CD14-positive monocyte (primary cell): ENCODE measurements around the gene KCNJ10. TPM values are rescaled to one million over a fixed set of nuclear protein-coding genes. Genes with fewer than 3 reads are reported as not detected.

Source experiments
- DNase-seq, 3 donors: peaks; one replicate each; pipeline ENCODE4 v3.0.0-alpha.2; 2011 to 2022
- H2AFZ ChIP-seq: 2 replicates; pipeline ENCODE4 v1.6.0; 2012; ENCODE audit warnings: mild to moderate bottlenecking, low read depth, low read length, inconsistent platforms; ENCODE audit not compliant: insufficient read depth, poor library complexity, severe bottlenecking
- H3K27ac ChIP-seq, 2 donors: 1 replicate in 1 of 2; 2 replicates in 1 of 2; pipeline ENCODE4 v1.5.1; 2012 to 2013; ENCODE audit warnings: low read length in 2 of 2, control low read depth in 1 of 2, inconsistent platforms in 1 of 2, low read depth in 1 of 2, mild to moderate bottlenecking in 1 of 2
- H3K27me3 ChIP-seq, 2 donors: one replicate each; pipeline versions ENCODE4 v1.6.0 to v1.6.1; 2011 to 2013; ENCODE audit warnings: low read length in 2 of 2; ENCODE audit not compliant: control insufficient read depth in 2 of 2, insufficient read depth in 2 of 2
- H3K36me3 ChIP-seq, 2 donors: replicated peaks in 1 of 2; 1 replicate in 1 of 2; 2 replicates in 1 of 2; pipeline versions ENCODE4 v1.5.1 to v1.6.1; 2012 to 2013; ENCODE audit warnings: low read length in 2 of 2, control low read depth in 1 of 2, inconsistent platforms in 1 of 2, mild to moderate bottlenecking in 1 of 2; ENCODE audit not compliant: insufficient read depth in 2 of 2, control insufficient read depth in 1 of 2
- H3K4me1 ChIP-seq, 2 donors: 1 replicate in 1 of 2; 2 replicates in 1 of 2; pipeline versions ENCODE4 v1.5.1 to v1.6.1; 2012 to 2013; ENCODE audit warnings: low read length in 2 of 2, control low read depth in 1 of 2, inconsistent platforms in 1 of 2, mild to moderate bottlenecking in 1 of 2, moderate library complexity in 1 of 2; ENCODE audit not compliant: insufficient read depth in 2 of 2, control insufficient read depth in 1 of 2
- H3K4me2 ChIP-seq: replicated peaks from 2 replicates; pipeline ENCODE3; 2012; ENCODE audit warnings: low read length, moderate library complexity, mild to moderate bottlenecking; ENCODE audit not compliant: poor library complexity, severe bottlenecking; ENCODE audit errors: extremely low read depth
- H3K4me3 ChIP-seq, 3 experiments: fragments of 200-600 bp in 1 of 3; sonication (generic) in 1 of 3; replicated peaks in 1 of 3; 1 replicate in 2 of 3; 2 replicates in 1 of 3; pipeline ENCODE4 v1.5.1; 2011 to 2013; ENCODE audit warnings: low read length in 3 of 3, mild to moderate bottlenecking in 3 of 3, control low read depth in 2 of 3, low read depth in 2 of 3, inconsistent platforms in 1 of 3, moderate library complexity in 1 of 3
- H3K79me2 ChIP-seq: 2 replicates; pipeline ENCODE4 v1.6.0; 2012; ENCODE audit warnings: mild to moderate bottlenecking, control low read depth, inconsistent platforms, low read length, moderate library complexity; ENCODE audit not compliant: insufficient read depth
- H3K9ac ChIP-seq: 2 replicates; pipeline ENCODE4 v1.6.0; 2017; ENCODE audit warnings: low read length, mild to moderate bottlenecking; ENCODE audit not compliant: insufficient read depth, poor library complexity, severe bottlenecking
- H3K9me3 ChIP-seq, 2 donors: replicated peaks in 1 of 2; 1 replicate in 1 of 2; 2 replicates in 1 of 2; pipeline versions ENCODE4 v1.5.1 to v1.6.1; 2012 to 2013; ENCODE audit warnings: low read length in 2 of 2, control low read depth in 1 of 2; ENCODE audit not compliant: control insufficient read depth in 1 of 2, insufficient read depth in 1 of 2
- H4K20me1 ChIP-seq: 2 replicates; pipeline ENCODE4 v1.6.0; 2012; ENCODE audit warnings: mild to moderate bottlenecking, low read length, control low read depth, moderate library complexity; ENCODE audit not compliant: insufficient read depth
- H3K27ac Mint-ChIP-seq, 7 donors: one replicate each; pipeline ENCODE4 v1.8.0; 2020; ENCODE audit warnings: mild to moderate bottlenecking in 7 of 7, mixed read lengths in 7 of 7, moderate library complexity in 6 of 7, inconsistent platforms in 2 of 7
- H3K27me3 Mint-ChIP-seq, 3 donors: one replicate each; pipeline ENCODE4 v1.8.0; 2021 to 2022; ENCODE audit warnings: low read depth in 3 of 3, mild to moderate bottlenecking in 3 of 3, mixed read lengths in 3 of 3, moderate library complexity in 3 of 3, inconsistent platforms in 1 of 3
- H3K36me3 Mint-ChIP-seq, 2 donors: one replicate each; pipeline ENCODE4 v1.8.0; 2020; ENCODE audit warnings: mixed read lengths in 2 of 2, inconsistent platforms in 1 of 2, mild to moderate bottlenecking in 1 of 2
- H3K4me1 Mint-ChIP-seq: one replicate; pipeline ENCODE4 v1.8.0; 2020; ENCODE audit warnings: mild to moderate bottlenecking, mixed read lengths
- H3K4me3 Mint-ChIP-seq, 2 donors: one replicate each; pipeline ENCODE4 v1.8.0; 2020; ENCODE audit warnings: mild to moderate bottlenecking in 2 of 2, mixed read lengths in 2 of 2, moderate library complexity in 1 of 2
- H3K9me3 Mint-ChIP-seq, 7 donors: one replicate each; pipeline ENCODE4 v1.8.0; 2020 to 2022; ENCODE audit warnings: mixed read lengths in 7 of 7, mild to moderate bottlenecking in 6 of 7, moderate library complexity in 6 of 7, inconsistent platforms in 2 of 7
- CTCF ChIP-seq: fragments of 200-600 bp; IDR thresholded peaks from one replicate; pipeline ENCODE4 v1.8.0; 2022; ENCODE audit warnings: antibody characterized with exemption, mild to moderate bottlenecking
- WGBS: methylation state at CpG from one replicate; pipeline ENCODE4 v1.1.5; 2013; ENCODE audit warnings: missing lambda C conversion rate; ENCODE audit not compliant: insufficient coverage; 5-methylcytosine and 5-hydroxymethylcytosine counted together
- intact Hi-C, 2 donors: fragments of 100-400 bp; cut with micrococcal nuclease; formaldehyde crosslinking; loops; one replicate each; pipeline versions ENCODE4 v1.15.0 to v1.15.1; 2023
- polyA plus RNA-seq, 3 donors: library from polyadenylated mRNA; depleted of rRNA in 1 of 3; unstranded in 2 of 3; stranded (reverse) in 1 of 3; fragments of 300-500 nt in 2 of 3; fragments of >200 nt in 1 of 3; fragmentation: Illumina TruSeq in 2 of 3; gene quantifications; 1 replicate in 2 of 3; 2 replicates in 1 of 3; pipeline ENCODE4 v1.2.3, GENCODE V29; 2012 to 2021

The KCNJ10 gene
- polyA plus RNA-seq, 3 donors: 0.23 TPM; not detected in 2

DNA sequence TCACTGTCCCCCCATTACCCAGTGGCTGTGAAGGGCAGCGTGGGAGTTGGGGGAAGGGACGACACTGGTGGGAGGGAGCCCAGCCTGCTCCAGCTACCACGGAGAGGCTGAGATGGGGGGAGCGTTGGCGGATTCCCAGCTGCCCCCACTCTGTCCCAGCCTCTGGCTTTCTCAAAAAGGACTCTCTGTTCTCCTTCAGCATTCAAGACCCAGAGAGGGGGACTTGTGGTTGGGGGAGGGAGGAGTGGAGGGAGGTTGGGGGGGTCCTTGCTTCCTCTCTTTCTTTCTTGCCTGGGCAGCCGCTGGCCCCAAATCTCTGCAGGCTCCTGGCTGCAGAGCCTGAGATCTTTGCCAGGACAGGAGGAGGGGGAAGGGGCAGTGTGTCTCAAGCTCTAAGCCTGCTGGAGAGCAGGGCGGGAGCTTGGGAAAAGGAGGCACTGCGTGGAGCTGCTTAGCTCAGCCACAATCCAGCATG, 47.8 kb upstream of the KCNJ10 start:
- no peak overlapping the region for H3K27ac Mint-ChIP-seq
- TF ChIP-seq CTCF: no peak
- no peak overlapping the region for H3K27ac ChIP-seq
- intact Hi-C loops: no loop called here
- H3K36me3 ChIP-seq: no peaks in the 10 kb centered on the region
- H3K79me2 ChIP-seq: no peaks in the 10 kb centered on the region
- no peaks in the 10 kb centered on the region for H4K20me1 ChIP-seq
- no peak overlapping the region for H3K4me2 ChIP-seq
- H3K9ac ChIP-seq: no peak overlapping the region
- H3K4me1 ChIP-seq: peaks cover 5 to 7% of the 10 kb centered on the region in 2 donors
- DNase-seq: no peak
- H3K4me3 Mint-ChIP-seq: no peak overlapping the region
- H3K27me3 ChIP-seq: peaks cover 0 to 6% of the 10 kb centered on the region in 2 donors
- no peak overlapping the region for H3K4me3 ChIP-seq
- H3K9me3 ChIP-seq: no peaks in the 10 kb centered on the region
- peaks cover 5 to 17% (median 7%) of the 10 kb centered on the region in 3 donors for H3K27me3 Mint-ChIP-seq
- H3K36me3 Mint-ChIP-seq: no peaks in the 10 kb centered on the region
- WGBS: 86% methylated on average over 2 of the region's 8 CpGs
- H3K9me3 Mint-ChIP-seq: no peaks in the 10 kb centered on the region
- H3K4me1 Mint-ChIP-seq: peaks cover 1% of the 10 kb centered on the region
- H2AFZ ChIP-seq: no peak overlapping the region

GRCh38 chr1:160117300-160117699, 47.3 kb upstream of the KCNJ10 start:
- no peak overlapping the region for H3K4me3 ChIP-seq
- H3K79me2 ChIP-seq: no peaks in the 10 kb centered on the region
- H3K4me1 ChIP-seq: peaks cover 5 to 7% of the 10 kb centered on the region in 2 donors
- Mint-ChIP-seq H3K27ac (no peak overlapping the region), H3K27me3 (peaks cover 3 to 17% (median 7%) of the 10 kb centered on the region in 3 donors), H3K4me1 (peaks cover 1% of the 10 kb centered on the region), H3K36me3 (no peaks in the 10 kb centered on the region), H3K9me3 (no peaks in the 10 kb centered on the region), H3K4me3 (no peak overlapping the region)
- no peaks in the 10 kb centered on the region for H3K9me3 ChIP-seq
- no peak for TF ChIP-seq CTCF
- WGBS: no CpG with 5 or more reads among the region's 1 CpG
- no peak for DNase-seq
- no peaks in the 10 kb centered on the region for H4K20me1 ChIP-seq
- H3K4me2 ChIP-seq: no peak overlapping the region
- H3K27me3 ChIP-seq: peaks cover 0 to 6% of the 10 kb centered on the region in 2 donors
- no peaks in the 10 kb centered on the region for H3K36me3 ChIP-seq
- H3K27ac ChIP-seq: no peak overlapping the region
- H2AFZ ChIP-seq: no peak overlapping the region
- H3K9ac ChIP-seq: no peak overlapping the region
- intact Hi-C loops: no loop called here
